ENCODE data around the gene METTL25B. TPM values are rescaled to one million over a fixed set of nuclear protein-coding genes. Genes with fewer than 3 reads are reported as not detected.

Gene METTL25B
- 9.0 and 12.5 TPM in 2 replicates for total RNA-seq

DNA sequence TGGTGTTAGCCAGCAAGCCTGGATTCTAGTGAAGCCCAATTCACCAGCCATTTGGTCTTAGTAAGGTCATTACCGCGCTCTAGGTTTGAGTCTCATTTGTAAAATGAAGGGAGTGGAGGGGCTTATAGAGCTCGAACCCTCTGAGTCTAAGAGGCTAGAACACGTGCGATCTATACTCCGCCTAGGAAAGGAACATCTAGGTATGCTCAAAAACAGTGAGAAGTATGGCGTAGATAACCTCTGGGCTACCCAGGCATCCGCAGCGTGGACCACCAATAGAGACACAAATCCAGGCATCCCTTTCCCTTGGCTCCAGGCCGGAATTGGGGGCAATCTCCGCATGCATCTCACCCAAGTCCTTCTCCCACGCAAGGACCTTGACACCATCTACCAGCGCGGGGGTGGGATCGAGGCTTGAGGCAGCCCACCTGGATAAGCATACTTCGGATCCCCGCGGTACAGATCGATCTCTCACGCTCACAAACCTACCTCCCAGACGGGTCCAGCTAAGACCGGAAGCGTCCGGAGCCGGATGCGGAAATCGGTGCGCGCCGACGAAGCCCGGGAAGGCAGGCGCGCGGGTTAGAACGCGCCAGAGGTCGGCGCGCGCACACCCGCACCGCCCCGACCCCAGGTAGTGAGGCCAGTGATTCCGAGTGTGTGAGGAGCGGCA lies at the start of gene METTL25B:
Gene METTL25B (plus strand): TSS at position 544 of the 673 bp plus-strand sequence. CDS start 636 bp downstream, outside the sequence.
- DNase-seq (ENCODE audit: low read depth): peak; percentile 80
- TF ChIP-seq CTCF (IDR thresholded peaks at IDR 0.05; ENCODE audit: insufficient read depth, low read depth, low read length): no peak
- peak within 1 kb of the TSS; percentile 99 for H3K4me3 ChIP-seq (ENCODE audit: low read depth, low read length)

GRCh38 chr1:156680056-156680455 lies 48.2 kb upstream of the METTL25B start:
- H3K4me3 ChIP-seq (ENCODE audit: low read depth, low read length): no peak overlapping the region
- no peak for TF ChIP-seq CTCF (IDR thresholded peaks at IDR 0.05; ENCODE audit: insufficient read depth, low read depth, low read length)
- DNase-seq (ENCODE audit: low read depth): no peak

GRCh38 chr1:156681196-156681960 lies 46.9 kb upstream of the METTL25B start:
- no peak for TF ChIP-seq CTCF (IDR thresholded peaks at IDR 0.05; ENCODE audit: insufficient read depth, low read depth, low read length)
- no peak for DNase-seq (ENCODE audit: low read depth)
- H3K4me3 ChIP-seq (ENCODE audit: low read depth, low read length): no peak overlapping the region

DNA sequence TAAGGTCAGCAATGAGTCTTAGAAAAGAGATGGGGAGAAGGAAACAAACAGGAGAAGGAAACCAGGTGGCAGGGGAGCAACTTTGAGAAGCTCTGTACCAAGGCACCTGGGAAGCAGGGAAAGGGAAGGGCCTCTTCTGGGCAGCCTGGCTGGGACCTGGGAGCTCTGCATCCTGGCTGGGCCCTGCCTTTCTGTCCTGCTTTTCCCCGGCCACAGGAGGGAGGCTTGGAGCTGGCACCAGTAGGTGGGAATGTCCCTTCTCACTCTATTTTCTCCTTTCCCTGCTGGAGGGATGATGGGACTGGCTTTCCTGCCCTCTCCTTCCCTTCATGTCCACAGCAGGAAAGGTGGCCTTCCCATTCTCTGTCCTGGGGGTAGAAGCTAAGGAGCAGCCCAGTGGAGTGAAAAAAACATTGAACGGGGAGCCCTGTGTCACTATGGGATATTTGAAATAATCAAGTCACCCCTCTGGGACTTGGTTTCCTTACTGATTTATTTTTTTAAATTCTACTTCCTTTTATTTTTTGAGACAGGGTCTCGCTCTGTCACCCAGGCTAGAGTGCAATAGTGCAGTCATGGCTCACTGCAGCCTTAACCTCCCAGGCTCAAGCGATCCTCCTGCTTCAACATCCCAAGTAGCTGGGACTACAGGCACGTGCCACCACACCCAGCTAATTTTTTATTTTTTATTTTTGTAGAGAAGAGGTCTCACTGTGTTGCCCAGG lies 45.9 kb upstream of the METTL25B start:
- DNase-seq (ENCODE audit: low read depth): no peak
- peak; percentile 17 for TF ChIP-seq CTCF (IDR thresholded peaks at IDR 0.05; ENCODE audit: insufficient read depth, low read depth, low read length)
- H3K4me3 ChIP-seq (ENCODE audit: low read depth, low read length): no peak overlapping the region

DNA sequence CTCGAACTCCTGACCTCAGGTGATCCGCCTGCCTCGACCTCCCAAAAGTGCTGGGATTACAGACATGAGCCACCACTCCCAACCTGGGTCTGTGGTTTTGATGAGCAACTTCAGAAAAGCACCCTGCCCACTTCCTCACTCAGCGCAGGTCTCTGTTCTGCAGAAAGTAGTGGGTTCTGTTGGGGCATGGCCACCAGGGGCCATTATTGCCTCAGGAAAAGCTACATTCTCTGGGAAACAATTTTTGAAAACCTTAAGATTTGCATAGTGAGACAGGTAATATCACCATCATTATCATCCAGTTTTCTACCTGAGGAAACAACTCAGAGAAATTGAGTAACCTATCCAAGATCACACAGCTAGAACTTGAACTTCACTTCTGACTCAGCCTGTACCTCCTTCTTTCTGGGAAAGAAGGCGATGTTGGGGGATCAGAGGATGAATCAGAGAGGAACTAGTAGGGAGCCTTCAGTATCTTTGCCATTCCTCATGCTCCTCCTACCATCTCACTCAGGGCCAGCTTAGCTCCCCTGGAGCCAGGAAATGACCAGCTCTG lies 44.0 kb upstream of the METTL25B start:
- DNase-seq (ENCODE audit: low read depth): no peak
- peak; percentile 20 for TF ChIP-seq CTCF (IDR thresholded peaks at IDR 0.05; ENCODE audit: insufficient read depth, low read depth, low read length)
- no peak overlapping the region for H3K4me3 ChIP-seq (ENCODE audit: low read depth, low read length)

- peak; percentile 90 for TF ChIP-seq CTCF (IDR thresholded peaks at IDR 0.05; ENCODE audit: insufficient read depth, low read depth, low read length)
- DNase-seq (ENCODE audit: low read depth): peak; percentile 84
- peak overlapping the region; percentile 46 for H3K4me3 ChIP-seq (ENCODE audit: low read depth, low read length)
Measured at GRCh38 chr1:156689035-156689952, 39.0 kb upstream of the METTL25B start.

Measured in fibroblast of villous mesenchyme (primary cell).